Uterus (tissue), 4 donors: Measurements from ENCODE around the gene IREB2. TPM values are rescaled to one million over a fixed set of nuclear protein-coding genes. Genes with fewer than 3 reads are reported as not detected.
"Not testable (repeated sequence)": the region's sequence is repeated elsewhere in the genome, so short reads cannot be mapped to it uniquely, and the experiment has no call there.

Experiments used
- DNase-seq, 2 donors: peaks; one replicate each; pipeline ENCODE4 v3.0.0-alpha.2; 2019 to 2020
- H3K27ac ChIP-seq, 2 donors: fragments of 200-600 bp; sonication (generic); 1 replicate in 1 of 2; 2 replicates in 1 of 2; pipeline ENCODE4 v1.5.1; 2016 to 2018
- H3K27me3 ChIP-seq, 2 donors: fragments of 200-600 bp; sonication (generic); one replicate each; pipeline ENCODE4 v1.5.1; 2018 to 2019; ENCODE audit warnings: control low read depth in 1 of 2
- H3K36me3 ChIP-seq, 2 donors: fragments of 200-600 bp; sonication (generic); one replicate each; pipeline ENCODE4 v1.5.1; 2019; ENCODE audit warnings: control low read depth in 1 of 2
- H3K4me1 ChIP-seq, 2 donors: fragments of 200-600 bp; sonication (generic); one replicate each; pipeline ENCODE4 v1.5.1; 2018 to 2019; ENCODE audit warnings: control low read depth in 1 of 2
- H3K4me3 ChIP-seq, 2 donors: fragments of 200-600 bp; sonication (generic); 1 replicate in 1 of 2; 2 replicates in 1 of 2; pipeline ENCODE4 v1.5.1; 2018 to 2019; ENCODE audit warnings: mild to moderate bottlenecking in 1 of 2
- H3K9me3 ChIP-seq, 2 donors: fragments of 200-600 bp; sonication (generic); one replicate each; pipeline ENCODE4 v1.5.1; 2019; ENCODE audit warnings: control low read depth in 1 of 2
- POLR2A ChIP-seq, 2 donors: fragments of 450-650 bp; IDR thresholded peaks; one replicate each; pipeline ENCODE4 v1.6.1; 2016; ENCODE audit warnings: antibody characterized with exemption in 2 of 2, mild to moderate bottlenecking in 1 of 2, moderate library complexity in 1 of 2
- intact Hi-C: fragments of 100-400 bp; cut with DNase I; formaldehyde crosslinking; loops from one replicate; pipeline ENCODE4 v1.15.1; 2023; ENCODE audit warnings: low total_unique reads
- total RNA-seq, 4 donors: library from RNA; depleted of rRNA in 3 of 4; stranded (reverse); fragments of >200 nt in 3 of 4; gene quantifications; one replicate each; pipeline versions ENCODE4 v1.1.0 to v1.2.4, GENCODE V29; 2014 to 2023
- TF ChIP-seq, protein P1 (sequence below), 4 experiments: fragments of 200-600 bp in 2 of 4; fragments of 450-650 bp in 2 of 4; sonication (generic) in 2 of 4; IDR thresholded peaks; one replicate each; pipeline ENCODE4 v1.5.1; 2016 to 2019; ENCODE audit warnings: antibody characterized with exemption in 4 of 4, mild to moderate bottlenecking in 2 of 4, moderate library complexity in 1 of 4
- donor health status: DM: yes; HTN: yes; CAD: no.

Gene IREB2
- total RNA-seq, 4 donors from 2014 or later: 15.1 to 81.7 (median 51.4) TPM

DNA sequence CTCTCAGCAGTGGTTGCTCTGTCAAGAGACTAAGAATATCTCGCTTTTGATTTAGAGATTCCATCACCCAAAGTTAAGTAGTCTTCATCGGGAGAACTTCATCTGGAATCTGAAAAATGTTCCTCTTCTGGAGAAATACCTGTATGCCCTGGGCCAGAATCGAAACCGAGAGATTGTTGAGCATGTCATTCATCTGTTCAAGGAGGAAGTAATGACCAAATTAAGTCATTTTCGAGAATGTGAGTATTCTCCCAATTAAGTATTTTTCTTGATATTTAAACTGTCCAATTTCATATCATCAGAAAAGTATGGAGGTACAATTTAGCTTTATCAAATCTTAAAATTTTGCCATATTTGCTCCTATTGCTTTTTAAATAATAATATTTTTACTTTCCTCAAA lies 89.3 kb downstream of the IREB2 start:
- DNase-seq: no peak
- no peak overlapping the region for H3K27ac ChIP-seq
- no peaks in the 10 kb centered on the region for H3K9me3 ChIP-seq
- no peak overlapping the region for H3K4me3 ChIP-seq
- no peaks in the 10 kb centered on the region for H3K27me3 ChIP-seq
- TF ChIP-seq, protein P1, sequence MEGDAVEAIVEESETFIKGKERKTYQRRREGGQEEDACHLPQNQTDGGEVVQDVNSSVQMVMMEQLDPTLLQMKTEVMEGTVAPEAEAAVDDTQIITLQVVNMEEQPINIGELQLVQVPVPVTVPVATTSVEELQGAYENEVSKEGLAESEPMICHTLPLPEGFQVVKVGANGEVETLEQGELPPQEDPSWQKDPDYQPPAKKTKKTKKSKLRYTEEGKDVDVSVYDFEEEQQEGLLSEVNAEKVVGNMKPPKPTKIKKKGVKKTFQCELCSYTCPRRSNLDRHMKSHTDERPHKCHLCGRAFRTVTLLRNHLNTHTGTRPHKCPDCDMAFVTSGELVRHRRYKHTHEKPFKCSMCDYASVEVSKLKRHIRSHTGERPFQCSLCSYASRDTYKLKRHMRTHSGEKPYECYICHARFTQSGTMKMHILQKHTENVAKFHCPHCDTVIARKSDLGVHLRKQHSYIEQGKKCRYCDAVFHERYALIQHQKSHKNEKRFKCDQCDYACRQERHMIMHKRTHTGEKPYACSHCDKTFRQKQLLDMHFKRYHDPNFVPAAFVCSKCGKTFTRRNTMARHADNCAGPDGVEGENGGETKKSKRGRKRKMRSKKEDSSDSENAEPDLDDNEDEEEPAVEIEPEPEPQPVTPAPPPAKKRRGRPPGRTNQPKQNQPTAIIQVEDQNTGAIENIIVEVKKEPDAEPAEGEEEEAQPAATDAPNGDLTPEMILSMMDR (IDR thresholded peaks at IDR 0.05): no peak
- no peak for TF ChIP-seq POLR2A (IDR thresholded peaks at IDR 0.05)
- no peaks in the 10 kb centered on the region for H3K4me1 ChIP-seq
- no peaks in the 10 kb centered on the region for H3K36me3 ChIP-seq
- intact Hi-C loops: no loop called here

DNA sequence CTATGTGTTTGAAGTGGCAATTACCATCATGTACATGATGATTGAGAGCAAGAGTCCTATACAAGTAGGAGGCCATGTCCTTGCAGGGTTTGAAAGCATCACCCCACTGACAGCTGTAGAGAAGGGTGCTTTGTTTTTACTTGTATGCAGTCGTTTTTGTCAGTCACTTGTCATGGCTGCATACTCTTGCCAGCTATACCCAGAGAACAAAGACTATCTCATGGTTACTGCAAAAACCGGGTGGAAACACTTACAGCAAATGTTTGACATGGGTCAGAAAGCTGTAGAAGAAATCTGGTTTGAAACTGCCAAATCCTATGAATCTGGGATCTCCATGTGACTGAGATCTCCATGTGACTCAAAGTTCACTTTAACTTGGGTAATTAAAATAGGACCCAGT lies 95.3 kb downstream of the IREB2 start:
- Histone ChIP-seq H3K27me3 (no peaks in the 10 kb centered on the region), H3K27ac (no peak overlapping the region), H3K9me3 (no peaks in the 10 kb centered on the region), H3K4me3 (no peak overlapping the region), H3K4me1 (no peaks in the 10 kb centered on the region), H3K36me3 (no peaks in the 10 kb centered on the region)
- TF ChIP-seq POLR2A (IDR thresholded peaks at IDR 0.05): no peak
- TF ChIP-seq, protein P1 (IDR thresholded peaks at IDR 0.05): no peak
- intact Hi-C loops: no loop called here
- DNase-seq: no peak

DNA sequence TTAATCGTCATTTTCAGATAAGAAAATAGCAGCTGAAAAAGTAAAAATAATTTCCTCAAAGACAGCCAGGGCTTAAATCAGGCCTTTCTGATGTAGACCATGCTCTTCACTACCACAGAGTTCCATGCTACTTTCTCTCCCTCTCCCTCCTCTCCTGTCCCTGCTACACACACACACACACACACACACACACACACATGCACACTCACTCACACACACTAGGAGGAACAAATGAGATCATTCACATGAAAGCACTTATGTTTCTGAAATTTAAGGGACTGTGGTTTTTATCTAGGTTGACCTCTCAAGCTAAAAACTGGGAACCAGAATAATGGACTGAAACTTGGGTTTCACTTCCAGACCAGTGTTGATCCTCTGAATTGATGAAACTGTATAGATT lies 98.1 kb downstream of the IREB2 start:
- no peaks in the 10 kb centered on the region for H3K36me3 ChIP-seq
- H3K27me3 ChIP-seq: no peaks in the 10 kb centered on the region
- TF ChIP-seq POLR2A (IDR thresholded peaks at IDR 0.05): no peak
- TF ChIP-seq, protein P1 (IDR thresholded peaks at IDR 0.05): no peak
- H3K4me3 ChIP-seq: no peak overlapping the region
- no peaks in the 10 kb centered on the region for H3K4me1 ChIP-seq
- no peak overlapping the region for H3K27ac ChIP-seq
- DNase-seq: no peak
- intact Hi-C loops: no loop called here
- no peaks in the 10 kb centered on the region for H3K9me3 ChIP-seq

DNA sequence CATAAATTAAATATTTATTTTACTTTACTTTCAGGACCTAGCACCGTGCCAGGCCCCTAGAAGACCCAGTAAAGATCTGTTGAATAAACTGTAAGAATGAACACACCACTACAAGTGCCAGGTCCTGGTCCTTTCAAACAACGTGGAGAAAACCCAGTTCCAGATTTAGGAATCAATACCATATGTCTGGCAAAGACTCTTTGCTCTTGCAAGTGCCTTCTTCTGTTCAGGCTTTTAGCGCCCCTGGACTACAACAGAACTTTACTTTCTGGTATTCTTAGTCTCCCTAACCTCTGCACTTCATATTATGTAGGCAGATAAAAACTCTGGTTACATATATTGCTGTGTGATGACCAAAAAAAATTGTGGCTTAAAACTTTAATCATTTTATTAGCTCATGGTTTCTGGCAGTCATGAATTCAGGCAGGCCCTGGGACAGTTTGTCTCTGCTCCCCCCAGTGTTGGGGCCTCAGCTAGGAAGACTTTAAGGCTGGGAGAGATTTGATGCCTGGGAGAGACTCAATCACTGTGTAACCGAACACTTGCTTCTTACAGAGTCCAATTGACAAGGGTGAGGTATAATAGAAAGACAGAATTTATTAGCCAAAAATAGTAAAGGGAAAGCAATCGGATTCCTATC lies 99.4 kb downstream of the IREB2 start:
- H3K4me3 ChIP-seq: no peak overlapping the region
- no peaks in the 10 kb centered on the region for H3K9me3 ChIP-seq
- no peak for TF ChIP-seq POLR2A (IDR thresholded peaks at IDR 0.05)
- TF ChIP-seq, protein P1 (IDR thresholded peaks at IDR 0.05): no peak
- H3K27me3 ChIP-seq: no peaks in the 10 kb centered on the region
- peaks cover 0 to 5% of the 10 kb centered on the region in 2 donors for H3K4me1 ChIP-seq
- H3K36me3 ChIP-seq: no peaks in the 10 kb centered on the region
- no peak overlapping the region for H3K27ac ChIP-seq
- DNase-seq: no peak
- intact Hi-C loops: no loop called here

DNA sequence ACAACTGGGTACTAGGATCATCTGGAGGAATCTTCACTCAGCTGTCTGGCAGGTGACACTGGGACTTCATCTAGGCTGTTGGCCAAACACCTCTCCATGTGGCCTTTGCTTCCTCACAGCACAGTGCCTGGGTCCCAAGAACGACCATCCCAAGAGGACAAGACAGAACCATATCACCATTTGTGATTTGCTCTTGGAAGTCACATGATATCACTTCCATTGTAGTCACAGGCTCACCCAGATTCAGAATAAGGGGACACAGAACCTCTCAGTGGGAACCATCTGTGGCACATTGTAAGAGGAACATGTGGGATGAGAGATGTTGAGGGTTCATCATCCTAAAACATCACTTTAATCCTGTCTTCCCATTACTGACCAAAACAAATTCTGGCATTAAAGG lies 100.3 kb downstream of the IREB2 start:
- no peak overlapping the region for H3K4me3 ChIP-seq
- no peak overlapping the region for H3K27ac ChIP-seq
- TF ChIP-seq, protein P1 (IDR thresholded peaks at IDR 0.05): no peak
- TF ChIP-seq POLR2A (IDR thresholded peaks at IDR 0.05): no peak
- no peaks in the 10 kb centered on the region for H3K36me3 ChIP-seq
- H3K4me1 ChIP-seq: peaks cover 0 to 5% of the 10 kb centered on the region in 2 donors
- no peaks in the 10 kb centered on the region for H3K9me3 ChIP-seq
- no peaks in the 10 kb centered on the region for H3K27me3 ChIP-seq
- no peak for DNase-seq
- intact Hi-C loops: no loop called here

DNA sequence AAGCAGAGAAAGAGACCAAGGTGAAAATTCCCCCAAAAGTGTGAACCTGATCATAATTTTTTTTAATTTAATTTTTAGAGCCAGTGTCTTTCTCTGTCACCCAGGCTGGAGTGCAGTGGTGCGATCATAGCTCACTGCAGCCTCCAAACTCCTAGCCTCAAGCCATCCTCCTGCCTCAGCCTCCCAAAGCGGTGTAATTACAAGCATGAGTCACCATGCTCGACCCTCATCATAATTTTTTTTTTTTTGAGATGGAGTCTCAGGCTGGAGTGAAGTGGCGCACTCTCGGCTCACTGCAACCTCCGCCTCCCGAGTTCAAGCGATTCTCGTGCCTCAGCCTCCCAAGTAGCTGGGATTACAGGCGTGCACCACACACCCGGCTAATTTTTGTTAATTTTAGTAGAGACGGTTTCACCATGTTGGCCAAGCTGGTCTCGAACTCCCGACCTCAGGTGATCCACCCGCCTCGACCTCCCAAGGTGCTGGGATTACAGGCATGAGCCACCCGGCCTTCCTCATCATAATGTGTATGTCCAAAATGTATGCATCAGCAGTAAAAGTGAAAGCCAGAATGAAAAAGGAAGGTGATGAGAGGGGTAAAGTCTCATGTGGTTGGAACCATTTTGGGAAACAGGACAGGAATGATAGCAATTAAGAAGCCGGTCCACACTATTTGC lies 101.6 kb downstream of the IREB2 start:
- H3K36me3 ChIP-seq, H3K9me3 ChIP-seq, H3K4me1 ChIP-seq, intact Hi-C loops, H3K27me3 ChIP-seq: not testable (repeated sequence)
- Histone ChIP-seq H3K27ac (peak overlapping the region; percentile 94 to 95), H3K4me3 (peak overlapping the region; percentile 56 to 76)
- DNase-seq: peak; percentile 16 to 17
